K562 (cell line): ENCODE data around the gene IL34. TPM values are rescaled to one million over a fixed set of nuclear protein-coding genes. Genes with fewer than 3 reads are reported as not detected.

Experiments used
- BMI1 ChIP-seq: fragments of 150-350 bp; IDR thresholded peaks from 2 replicates; pipeline ENCODE4 v1.6.1; 2014; ENCODE audit warnings: low read length
- CTBP1 ChIP-seq: fragments of 450-650 bp; IDR thresholded peaks from 2 replicates; pipeline ENCODE4 v1.6.1; 2016; ENCODE audit warnings: borderline replicate concordance
- EGR1 ChIP-seq: fragments of 450-650 bp; conservative IDR thresholded peaks from 2 replicates; pipeline ENCODE4 v1.6.1; 2017; ENCODE audit warnings: mild to moderate bottlenecking
- FOSL1 ChIP-seq: fragments of 200-800 bp; sonication (Bioruptor generic); conservative IDR thresholded peaks from 2 replicates; pipeline ENCODE4 v1.6.1; 2016; ENCODE audit warnings: missing genetic modification characterization, missing compliant biosample characterization
- FOXP1 ChIP-seq: sonication (generic); formaldehyde crosslinking; IDR thresholded peaks from 2 replicates; pipeline ENCODE4 v1.8.0; 2022; ENCODE audit warnings: mild to moderate bottlenecking, missing genetic modification reagents
- HDAC2 ChIP-seq: fragments of 450-650 bp; IDR thresholded peaks from 2 replicates; pipeline ENCODE4 v1.6.1; 2016; ENCODE audit warnings: mild to moderate bottlenecking
- KDM5B ChIP-seq: fragments of 200-600 bp; sonication (generic); IDR thresholded peaks from 2 replicates; pipeline ENCODE4 v1.6.1; 2012; ENCODE audit warnings: low read depth, mild to moderate bottlenecking, moderate library complexity, low read length, control low read depth, inconsistent platforms; ENCODE audit not compliant: insufficient replicate concordance
- LARP7 ChIP-seq: fragments of 450-650 bp; IDR thresholded peaks from 2 replicates; pipeline ENCODE4 v1.6.1; 2016
- MED1 ChIP-seq: sonication (generic); formaldehyde crosslinking; IDR thresholded peaks from 2 replicates; pipeline ENCODE4 v1.8.1; 2023; ENCODE audit warnings: missing genetic modification reagents, borderline replicate concordance
- NR2F6 ChIP-seq: fragments of 450-650 bp; formaldehyde crosslinking; IDR thresholded peaks from 2 replicates; pipeline ENCODE4 v1.4.0; 2020; ENCODE audit warnings: mild to moderate bottlenecking
- NUFIP1 ChIP-seq: fragments of 450-650 bp; IDR thresholded peaks from 2 replicates; pipeline ENCODE4 v1.6.1; 2018; ENCODE audit not compliant: partially characterized antibody
- POU5F1 ChIP-seq: fragments of 150-350 bp; IDR thresholded peaks from 2 replicates; pipeline ENCODE4 v1.6.1; 2014; ENCODE audit warnings: borderline replicate concordance, low read length, low read depth, mild to moderate bottlenecking; ENCODE audit not compliant: partially characterized antibody
- RAD21 ChIP-seq, 2 experiments: fragments of 250-450 bp in 1 of 2; fragments of 450-650 bp in 1 of 2; sonication (Bioruptor Pico) in 1 of 2; formaldehyde crosslinking in 1 of 2; IDR thresholded peaks in 1 of 2; conservative IDR thresholded peaks in 1 of 2; 2 replicates each; pipeline versions ENCODE4 v1.4.0 to v1.8.0; 2020 to 2022; ENCODE audit warnings: mild to moderate bottlenecking in 2 of 2, moderate library complexity in 1 of 2
- RBFOX2 ChIP-seq: fragments of 200-400 bp; formaldehyde crosslinking; IDR thresholded peaks from 2 replicates; pipeline ENCODE4 v1.6.1; 2017; ENCODE audit warnings: low read depth, mild to moderate bottlenecking, low read length, moderate library complexity
- RCOR1 ChIP-seq, 2 experiments: IDR thresholded peaks; 2 replicates each; pipeline ENCODE4 v1.6.1; 2012; ENCODE audit warnings: low read depth in 2 of 2, low read length in 2 of 2, borderline replicate concordance in 1 of 2, improper control_type of control experiment in 1 of 2
- STAG1 ChIP-seq: sonication (generic); formaldehyde crosslinking; IDR thresholded peaks from 2 replicates; pipeline ENCODE4 v1.5.0; 2020; ENCODE audit warnings: missing genetic modification reagents, borderline replicate concordance
- TCF3 ChIP-seq: sonication (generic); formaldehyde crosslinking; IDR thresholded peaks from 2 replicates; pipeline ENCODE4 v1.4.0; 2020; ENCODE audit warnings: mild to moderate bottlenecking, missing genetic modification reagents
- USF2 ChIP-seq: sonication (generic); formaldehyde crosslinking; IDR thresholded peaks from 2 replicates; pipeline ENCODE4 v1.5.0; 2020; ENCODE audit warnings: missing genetic modification reagents
- ZNF184 ChIP-seq: sonication (generic); formaldehyde crosslinking; IDR thresholded peaks from 2 replicates; pipeline ENCODE4 v1.5.0; 2020; ENCODE audit warnings: missing genetic modification reagents
- ZNF384 ChIP-seq: IDR thresholded peaks from 2 replicates; pipeline ENCODE4 v1.6.1; 2012; ENCODE audit warnings: low read depth, low read length, improper control_type of control experiment
- polyA plus RNA-seq, 8 experiments: library from polyadenylated mRNA; depleted of rRNA in 4 of 8; stranded (reverse) in 5 of 8; unstranded in 3 of 8; fragments of >200 nt; fragmentation: Nextera tagmentation in 2 of 8; fragmentation: Illumina TruSeq in 1 of 8; extraction: Ambion mirVana in 2 of 8; extraction: Trizol in 1 of 8; gene quantifications; 2 replicates each; pipeline versions ENCODE4 v1.2.1 to v1.2.3, GENCODE V29; 2011 to 2014; ENCODE audit warnings: inconsistent platforms in 1 of 8, missing spikeins in 1 of 8
- total RNA-seq, 7 experiments: library from RNA; depleted of rRNA in 6 of 7; stranded (reverse); fragments of >200 nt in 6 of 7; fragmentation: Illumina TruSeq in 2 of 7; extraction: Trizol in 2 of 7; gene quantifications; 2 replicates each; pipeline versions ENCODE4 v1.2.1 to v1.2.3, GENCODE V29; 2011 to 2021; ENCODE audit warnings: low replicate concordance in 1 of 7
- TF ChIP-seq, protein P1 (sequence below): fragments of 150-350 bp; IDR thresholded peaks from 2 replicates; pipeline ENCODE4 v1.6.1; 2014; ENCODE audit warnings: low read depth, mild to moderate bottlenecking, low read length, borderline replicate concordance
- TF ChIP-seq, protein P2 (sequence below), 2 experiments: IDR thresholded peaks; 2 replicates each; pipeline ENCODE4 v1.6.1; 2011; ENCODE audit warnings: borderline replicate concordance in 1 of 2, control low read depth in 1 of 2, low read depth in 1 of 2, low read length in 1 of 2, mild to moderate bottlenecking in 1 of 2, mixed read lengths in 1 of 2, moderate library complexity in 1 of 2; ENCODE audit not compliant: insufficient read depth in 1 of 2, insufficient read length in 1 of 2, poor library complexity in 1 of 2, severe bottlenecking in 1 of 2; ENCODE audit errors: extremely low read depth in 1 of 2

IL34 gene
- total and polyA plus RNA-seq, 9 of the 15 experiments (the other 6 are each of a cell fraction or from before 2014, with no cell fraction given): 0.07 to 0.18 (median 0.10) TPM; not detected in 6

GRCh38 chr16:70653809-70654771 is 7.7 kb downstream of the IL34 start (continued):
- TF ChIP-seq FOSL1 (tag) (peak; percentile 46; the same call in 1 of the 2 replicates), NR2F6 (no peak), MED1 (CRISPR knock-in tag) (no peak), NUFIP1 (no peak), RBFOX2 (peak; percentile 38; the same call in 1 of the 2 replicates), ZNF384 (peak; percentile 84), CTBP1 (peak; percentile 42; the same call in 1 of the 2 replicates), TCF3 (CRISPR knock-in tag) (peak; percentile 30; the same call in 1 of the 2 replicates), USF2 (CRISPR knock-in tag) (no peak; the same call in 1 of the 2 replicates), BMI1 (no peak), HDAC2 (0 out of 2 replicates have a peak, but pooled peaks have one; percentile 27), ZNF184 (CRISPR knock-in tag) (no peak), POU5F1 (no peak), RAD21 (CRISPR knock-in tag; conservative IDR thresholded peaks at IDR 0.05 in 1 of 2, IDR thresholded peaks at IDR 0.05 in 1 of 2) (peak; percentile 95 to 96), LARP7 (no peak), KDM5B (no peak), STAG1 (CRISPR knock-in tag) (peak; percentile 92), FOXP1 (CRISPR knock-in tag) (0 out of 2 replicates have a peak, but pooled peaks have one; percentile 26), EGR1 (peak; percentile 63; the same call in 1 of the 2 replicates), RCOR1 (IDR thresholded peaks at IDR 0.05; ENCODE audit: borderline replicate concordance in 1 of 2, low read depth in 2 of 2, low read length in 2 of 2) (peak in 1 of 2 experiments; percentile 57; a peak in 1 of 4 replicates)
- TF ChIP-seq, protein P1, sequence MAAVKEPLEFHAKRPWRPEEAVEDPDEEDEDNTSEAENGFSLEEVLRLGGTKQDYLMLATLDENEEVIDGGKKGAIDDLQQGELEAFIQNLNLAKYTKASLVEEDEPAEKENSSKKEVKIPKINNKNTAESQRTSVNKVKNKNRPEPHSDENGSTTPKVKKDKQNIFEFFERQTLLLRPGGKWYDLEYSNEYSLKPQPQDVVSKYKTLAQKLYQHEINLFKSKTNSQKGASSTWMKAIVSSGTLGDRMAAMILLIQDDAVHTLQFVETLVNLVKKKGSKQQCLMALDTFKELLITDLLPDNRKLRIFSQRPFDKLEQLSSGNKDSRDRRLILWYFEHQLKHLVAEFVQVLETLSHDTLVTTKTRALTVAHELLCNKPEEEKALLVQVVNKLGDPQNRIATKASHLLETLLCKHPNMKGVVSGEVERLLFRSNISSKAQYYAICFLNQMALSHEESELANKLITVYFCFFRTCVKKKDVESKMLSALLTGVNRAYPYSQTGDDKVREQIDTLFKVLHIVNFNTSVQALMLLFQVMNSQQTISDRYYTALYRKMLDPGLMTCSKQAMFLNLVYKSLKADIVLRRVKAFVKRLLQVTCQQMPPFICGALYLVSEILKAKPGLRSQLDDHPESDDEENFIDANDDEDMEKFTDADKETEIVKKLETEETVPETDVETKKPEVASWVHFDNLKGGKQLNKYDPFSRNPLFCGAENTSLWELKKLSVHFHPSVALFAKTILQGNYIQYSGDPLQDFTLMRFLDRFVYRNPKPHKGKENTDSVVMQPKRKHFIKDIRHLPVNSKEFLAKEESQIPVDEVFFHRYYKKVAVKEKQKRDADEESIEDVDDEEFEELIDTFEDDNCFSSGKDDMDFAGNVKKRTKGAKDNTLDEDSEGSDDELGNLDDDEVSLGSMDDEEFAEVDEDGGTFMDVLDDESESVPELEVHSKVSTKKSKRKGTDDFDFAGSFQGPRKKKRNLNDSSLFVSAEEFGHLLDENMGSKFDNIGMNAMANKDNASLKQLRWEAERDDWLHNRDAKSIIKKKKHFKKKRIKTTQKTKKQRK: no peak
- TF ChIP-seq, protein P2, sequence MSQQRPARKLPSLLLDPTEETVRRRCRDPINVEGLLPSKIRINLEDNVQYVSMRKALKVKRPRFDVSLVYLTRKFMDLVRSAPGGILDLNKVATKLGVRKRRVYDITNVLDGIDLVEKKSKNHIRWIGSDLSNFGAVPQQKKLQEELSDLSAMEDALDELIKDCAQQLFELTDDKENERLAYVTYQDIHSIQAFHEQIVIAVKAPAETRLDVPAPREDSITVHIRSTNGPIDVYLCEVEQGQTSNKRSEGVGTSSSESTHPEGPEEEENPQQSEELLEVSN (IDR thresholded peaks at IDR 0.05; ENCODE audit: borderline replicate concordance in 1 of 2, extremely low read depth in 1 of 2, insufficient read depth in 1 of 2, insufficient read length in 1 of 2, low read depth in 1 of 2, low read length in 1 of 2, poor library complexity in 1 of 2, severe bottlenecking in 1 of 2): peak in 1 of 2 experiments; percentile 24
